Astrocyte (in vitro differentiated cells and primary cell): ENCODE measurements around the gene LIMS2. TPM values are rescaled to one million over a fixed set of nuclear protein-coding genes. Genes with fewer than 3 reads are reported as not detected.

Experiments used
- DNase-seq: peaks from one replicate; pipeline ENCODE4 v3.0.0-alpha.2; 2010; ENCODE audit warnings: low read depth
- FAIRE-seq: peaks from 2 replicates; lab custom pipeline; 2011; peaks lifted over from hg19 to GRCh38; lab: Jason Lieb, UNC
- H2AFZ ChIP-seq: 2 replicates; pipeline ENCODE4 v1.6.0; 2012; ENCODE audit warnings: low read depth, low read length, inconsistent platforms
- H3K27ac ChIP-seq: 2 replicates; pipeline ENCODE4 v1.5.1; 2011; ENCODE audit warnings: low read depth, low read length, inconsistent platforms
- H3K27me3 ChIP-seq: 2 replicates; pipeline ENCODE4 v1.6.0; 2011; ENCODE audit warnings: low read length, inconsistent platforms; ENCODE audit not compliant: insufficient read depth
- H3K36me3 ChIP-seq: 2 replicates; pipeline ENCODE4 v1.5.1; 2011; ENCODE audit warnings: low read length, inconsistent platforms; ENCODE audit not compliant: insufficient read depth
- H3K4me1 ChIP-seq: 2 replicates; pipeline ENCODE4 v1.5.1; 2011; ENCODE audit warnings: low read length, inconsistent platforms; ENCODE audit not compliant: insufficient read depth
- H3K4me2 ChIP-seq: 2 replicates; pipeline ENCODE4 v1.6.0; 2012; ENCODE audit warnings: low read length, inconsistent platforms
- H3K4me3 ChIP-seq: 2 replicates; pipeline ENCODE4 v1.5.1; 2011; ENCODE audit warnings: low read depth, mild to moderate bottlenecking, low read length, inconsistent platforms; ENCODE audit not compliant: insufficient read depth
- H3K79me2 ChIP-seq: 2 replicates; pipeline ENCODE4 v1.6.0; 2012; ENCODE audit warnings: mild to moderate bottlenecking, low read length, inconsistent platforms; ENCODE audit not compliant: insufficient read depth
- H3K9ac ChIP-seq: 2 replicates; pipeline ENCODE4 v1.6.0; 2012; ENCODE audit warnings: mild to moderate bottlenecking, low read length, inconsistent platforms
- H3K9me3 ChIP-seq: 2 replicates; pipeline ENCODE4 v1.5.1; 2012; ENCODE audit warnings: low read depth, mild to moderate bottlenecking, low read length, inconsistent platforms; ENCODE audit not compliant: insufficient read depth
- H4K20me1 ChIP-seq: 2 replicates; pipeline ENCODE4 v1.6.0; 2012; ENCODE audit warnings: low read length, inconsistent platforms; ENCODE audit not compliant: insufficient read depth
- H3K27ac Mint-ChIP-seq: one replicate; pipeline ENCODE4 v1.8.0; 2021; ENCODE audit warnings: mild to moderate bottlenecking, mixed read lengths; ENCODE audit not compliant: unreplicated experiment
- H3K27me3 Mint-ChIP-seq: one replicate; pipeline ENCODE4 v1.8.0; 2021; ENCODE audit warnings: low read depth, mixed read lengths; ENCODE audit not compliant: unreplicated experiment
- H3K36me3 Mint-ChIP-seq: one replicate; pipeline ENCODE4 v1.8.0; 2021; ENCODE audit warnings: low read depth, mixed read lengths; ENCODE audit not compliant: unreplicated experiment
- H3K4me1 Mint-ChIP-seq: one replicate; pipeline ENCODE4 v1.8.0; 2021; ENCODE audit warnings: low read depth, mixed read lengths; ENCODE audit not compliant: unreplicated experiment
- H3K4me3 Mint-ChIP-seq: one replicate; pipeline ENCODE4 v1.8.0; 2021; ENCODE audit warnings: mild to moderate bottlenecking, moderate library complexity, mixed read lengths; ENCODE audit not compliant: unreplicated experiment
- H3K9me3 Mint-ChIP-seq: one replicate; pipeline ENCODE4 v1.8.0; 2021; ENCODE audit warnings: mild to moderate bottlenecking, mixed read lengths; ENCODE audit not compliant: unreplicated experiment
- EZH2 ChIP-seq: IDR thresholded peaks from 2 replicates; pipeline ENCODE4 v1.6.1; 2012; ENCODE audit warnings: mild to moderate bottlenecking, low read length, inconsistent platforms; ENCODE audit not compliant: insufficient read depth
- total RNA-seq: library from RNA; stranded (reverse); gene quantifications from 2 replicates; pipeline ENCODE4 v1.2.1, GENCODE V29; 2021
- TF ChIP-seq, protein P1 (sequence below): IDR thresholded peaks from 2 replicates; pipeline ENCODE4 v1.5.1; 2011; ENCODE audit warnings: low read depth, mild to moderate bottlenecking, inconsistent platforms, low read length, moderate library complexity; ENCODE audit not compliant: insufficient read depth

LIMS2 gene
- total RNA-seq, 1 donor from 2014 or later: 73.3 TPM

GRCh38 chr2:127685410-127686080 lies 10.2 kb upstream of the LIMS2 start:
- Mint-ChIP-seq H3K27ac (peak overlapping the region; percentile 1), H3K4me3 (no peak overlapping the region), H3K27me3 (peaks cover 2% of the 10 kb centered on the region), H3K36me3 (no peaks in the 10 kb centered on the region), H3K9me3 (peaks cover 7% of the 10 kb centered on the region), H3K4me1 (peaks cover 30% of the 10 kb centered on the region)
- H3K4me3 ChIP-seq: no peak overlapping the region
- H4K20me1 ChIP-seq: no peaks in the 10 kb centered on the region
- FAIRE-seq: no peak
- H3K36me3 ChIP-seq: no peaks in the 10 kb centered on the region
- no peak overlapping the region for H2AFZ ChIP-seq
- H3K79me2 ChIP-seq: no peaks in the 10 kb centered on the region
- H3K9me3 ChIP-seq: peaks cover 3% of the 10 kb centered on the region
- H3K4me2 ChIP-seq: no peak overlapping the region
- TF ChIP-seq, protein P1, sequence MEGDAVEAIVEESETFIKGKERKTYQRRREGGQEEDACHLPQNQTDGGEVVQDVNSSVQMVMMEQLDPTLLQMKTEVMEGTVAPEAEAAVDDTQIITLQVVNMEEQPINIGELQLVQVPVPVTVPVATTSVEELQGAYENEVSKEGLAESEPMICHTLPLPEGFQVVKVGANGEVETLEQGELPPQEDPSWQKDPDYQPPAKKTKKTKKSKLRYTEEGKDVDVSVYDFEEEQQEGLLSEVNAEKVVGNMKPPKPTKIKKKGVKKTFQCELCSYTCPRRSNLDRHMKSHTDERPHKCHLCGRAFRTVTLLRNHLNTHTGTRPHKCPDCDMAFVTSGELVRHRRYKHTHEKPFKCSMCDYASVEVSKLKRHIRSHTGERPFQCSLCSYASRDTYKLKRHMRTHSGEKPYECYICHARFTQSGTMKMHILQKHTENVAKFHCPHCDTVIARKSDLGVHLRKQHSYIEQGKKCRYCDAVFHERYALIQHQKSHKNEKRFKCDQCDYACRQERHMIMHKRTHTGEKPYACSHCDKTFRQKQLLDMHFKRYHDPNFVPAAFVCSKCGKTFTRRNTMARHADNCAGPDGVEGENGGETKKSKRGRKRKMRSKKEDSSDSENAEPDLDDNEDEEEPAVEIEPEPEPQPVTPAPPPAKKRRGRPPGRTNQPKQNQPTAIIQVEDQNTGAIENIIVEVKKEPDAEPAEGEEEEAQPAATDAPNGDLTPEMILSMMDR: no peak
- no peak for TF ChIP-seq EZH2
- H3K4me1 ChIP-seq: no peaks in the 10 kb centered on the region
- H3K9ac ChIP-seq: no peak overlapping the region
- H3K27ac ChIP-seq: no peak overlapping the region
- H3K27me3 ChIP-seq: no peaks in the 10 kb centered on the region
- DNase-seq: no peak

- Histone ChIP-seq H3K9me3 (peaks cover 1% of the 10 kb centered on the region), H3K4me3 (no peak overlapping the region), H2AFZ (peak overlapping the region; percentile 58), H3K4me1 (no peaks in the 10 kb centered on the region), H3K27ac (no peak overlapping the region), H3K4me2 (peak overlapping the region; percentile 17), H3K27me3 (no peaks in the 10 kb centered on the region), H3K36me3 (no peaks in the 10 kb centered on the region), H3K79me2 (no peaks in the 10 kb centered on the region), H3K9ac (no peak overlapping the region), H4K20me1 (no peaks in the 10 kb centered on the region)
- DNase-seq: peak; percentile 31
- FAIRE-seq: no peak
- H3K27ac Mint-ChIP-seq: peak overlapping the region; percentile 86
- TF ChIP-seq, protein P1: no peak
- no peak for TF ChIP-seq EZH2
- H3K9me3 Mint-ChIP-seq: peaks cover 3% of the 10 kb centered on the region
- H3K36me3 Mint-ChIP-seq: no peaks in the 10 kb centered on the region
- H3K4me1 Mint-ChIP-seq: peaks cover 30% of the 10 kb centered on the region
- H3K4me3 Mint-ChIP-seq: peak overlapping the region; percentile 54
- peaks cover 2% of the 10 kb centered on the region for H3K27me3 Mint-ChIP-seq
These were observed 8.4 kb upstream of the LIMS2 start for GRCh38 chr2:127683757-127684156.

GRCh38 chr2:127683056-127683455 lies 7.7 kb upstream of the LIMS2 start:
- peaks cover 30% of the 10 kb centered on the region for H3K4me1 Mint-ChIP-seq
- Histone ChIP-seq H2AFZ (no peak overlapping the region), H3K4me2 (no peak overlapping the region), H3K79me2 (no peaks in the 10 kb centered on the region), H3K9ac (no peak overlapping the region), H3K4me1 (no peaks in the 10 kb centered on the region), H3K27ac (no peak overlapping the region), H4K20me1 (no peaks in the 10 kb centered on the region), H3K9me3 (no peaks in the 10 kb centered on the region), H3K36me3 (no peaks in the 10 kb centered on the region), H3K27me3 (peaks cover 3% of the 10 kb centered on the region), H3K4me3 (no peak overlapping the region)
- FAIRE-seq: no peak
- no peaks in the 10 kb centered on the region for H3K36me3 Mint-ChIP-seq
- no peak overlapping the region for H3K4me3 Mint-ChIP-seq
- peaks cover 9% of the 10 kb centered on the region for H3K27me3 Mint-ChIP-seq
- DNase-seq: no peak
- no peak for TF ChIP-seq EZH2
- TF ChIP-seq, protein P1: no peak
- no peak overlapping the region for H3K27ac Mint-ChIP-seq
- H3K9me3 Mint-ChIP-seq: no peaks in the 10 kb centered on the region
